Heart right ventricle (tissue), 16 donors: ENCODE measurements around the gene KIAA1614. TPM values are rescaled to one million over a fixed set of nuclear protein-coding genes. Genes with fewer than 3 reads are reported as not detected.
A peak's percentile ranks its signal among the peaks of the same experiment; 100 is the strongest.

ENCODE experiments used
- ATAC-seq, 8 donors: fragments of 200-7000 bp; cut with Tn5 transposase; one replicate each; pipeline ENCODE4 v1.9.1; 2020; ENCODE audit warnings: mild to moderate bottlenecking in 8 of 8, moderate library complexity in 8 of 8, moderate number of reproducible peaks in 1 of 8
- DNase-seq, 2 donors: peaks; one replicate each; pipeline ENCODE4 v3.0.0-alpha.2; 2020
- H3K27ac ChIP-seq, 10 donors: fragments of 200-600 bp; sonication (generic) in 2 of 10; one replicate each; pipeline versions ENCODE4 v1.5.0 to v1.8.0; 2020 to 2022; ENCODE audit warnings: mild to moderate bottlenecking in 3 of 10
- H3K27me3 ChIP-seq, 7 donors: fragments of 200-600 bp; one replicate each; pipeline ENCODE4 v1.8.0; 2021 to 2022; ENCODE audit warnings: mild to moderate bottlenecking in 2 of 7
- H3K36me3 ChIP-seq, 9 donors: fragments of 200-600 bp; sonication (generic) in 1 of 9; one replicate each; pipeline versions ENCODE4 v1.5.0 to v1.8.0; 2020 to 2022; ENCODE audit warnings: mild to moderate bottlenecking in 2 of 9
- H3K4me1 ChIP-seq, 9 donors: fragments of 200-600 bp; sonication (generic) in 1 of 9; one replicate each; pipeline versions ENCODE4 v1.5.0 to v1.8.0; 2020 to 2022; ENCODE audit warnings: mild to moderate bottlenecking in 4 of 9
- H3K4me3 ChIP-seq, 10 donors: fragments of 200-600 bp; sonication (generic) in 2 of 10; one replicate each; pipeline versions ENCODE4 v1.5.0 to v1.8.0; 2020 to 2022; ENCODE audit warnings: mild to moderate bottlenecking in 7 of 10, moderate library complexity in 2 of 10
- H3K9me3 ChIP-seq, 11 donors: fragments of 200-600 bp in 10 of 11; sonication (generic) in 2 of 11; one replicate each; pipeline versions ENCODE4 v1.5.0 to v1.8.0; 2013 to 2022; ENCODE audit warnings: mild to moderate bottlenecking in 2 of 11, control low read depth in 1 of 11, moderate library complexity in 1 of 11
- CTCF ChIP-seq, 9 donors: fragments of 200-600 bp; sonication (generic) in 2 of 9; IDR thresholded peaks; one replicate each; pipeline versions ENCODE4 v1.5.0 to v1.8.0; 2021 to 2022; ENCODE audit warnings: antibody characterized with exemption in 9 of 9, mild to moderate bottlenecking in 5 of 9, moderate library complexity in 1 of 9
- WGBS, 2 donors: extraction: QIAGEN DNeasy Blood & Tissue Kit; methylation state at CpG; one replicate each; pipeline ENCODE4 v1.1.7; 2013; ENCODE audit warnings: inconsistent platforms in 1 of 2; 5-methylcytosine and 5-hydroxymethylcytosine counted together
- intact Hi-C, 10 donors: fragments of 100-400 bp; cut with DNase I; formaldehyde crosslinking; loops; one replicate each; pipeline versions ENCODE4 v1.11.1 to v1.14.2; 2022
- polyA plus RNA-seq, 2 donors: library from polyadenylated mRNA; stranded (reverse); fragments of 200-250 nt; gene quantifications; one replicate each; pipeline ENCODE4 v1.2.3, GENCODE V29; 2013
- total RNA-seq, 10 donors: library from RNA; stranded (reverse); fragmentation: NEBNext Ultra II Directional in 3 of 10; extraction: Animal tissue kit (Norgen Biotek cat#: 25700) in 3 of 10; gene quantifications; one replicate each; pipeline versions ENCODE4 v1.2.1 to v1.2.4, GENCODE V29; 2021 to 2023
- donor health status: Arrhythmogenic right ventricular cardiomyopathy.
- donor health status: ischemic (EF 13 %, LVEDD 7.1; RV severe dilation, severe dysfunction).
- donor health status: healthy with polysubstance abuse.
- donor health status: DM: no; HTN: yes; CAD: no.
- donor health status: DM: no; HTN: no; CAD: no.
- donor health status: ischemic (EF 25% LVEDD 6.9; RV normal size, moderate dysfunction).
- donor health status: ischemic (EF 25% LVEDD 5.7; RV mildly dilated, moderate dysfunction).
- donor health status: healthy.
- donor health status: DM: yes; HTN: yes; CAD: no.
- donor health status: Ischemic cardiomyopathy.
- donor health status: ischemic (EF 35%, LVEDD 5.7; RV mildly dilated, moderate dysfunction).
- donor health status: nonischemic (EF 11% LVEDD 7.7; RV severe dilation, severe dysfunction).
- donor health status: DM: yes; HTN: yes; CAD: no.
- donor health status: PGD.
- donor health status: ischemic (EF 29% LVEDD 5.4; RV normal size, mild dysfunction).
- donor health status: nonischemic (EF 23%, LVEDD 6.1; RV moderate dilation, normal function).

KIAA1614 gene
- total and polyA plus RNA-seq, 12 donors, result 4.7 to 13.6 (median 6.4) TPM

- no peaks in the 10 kb centered on the region for H3K27me3 ChIP-seq
- H3K4me1 ChIP-seq, result peaks cover 2 to 15% (median 8%) of the 10 kb centered on the region in 9 donors
- H3K4me3 ChIP-seq, result no peak overlapping the region
- intact Hi-C loops, result no loop called here
- ATAC-seq (no peak), DNase-seq (no peak)
- H3K27ac ChIP-seq, result no peak overlapping the region
- H3K9me3 ChIP-seq, result no peaks in the 10 kb centered on the region
- peaks cover 0 to 47% (median 3%) of the 10 kb centered on the region in 9 donors for H3K36me3 ChIP-seq
- no peak for TF ChIP-seq CTCF (IDR thresholded peaks at IDR 0.05)
Measured at GRCh38 chr1:180933141-180933540, 20.4 kb downstream of the KIAA1614 start.

GRCh38 chr1:180934563-180934962 is 21.9 kb downstream of the KIAA1614 start:
- 82 to 86% methylated on average over 7 of the region's 7 CpGs for WGBS, 2 donors
- intact Hi-C loops, result no loop called here
- H3K4me1 ChIP-seq, result peaks cover 0 to under 1% (median 0%) of the 10 kb centered on the region in 9 donors
- peaks cover 0 to 56% (median 3%) of the 10 kb centered on the region in 9 donors for H3K36me3 ChIP-seq
- no peak overlapping the region for H3K4me3 ChIP-seq
- ATAC-seq, result no peak
- H3K27ac ChIP-seq, result no peak overlapping the region
- no peak for TF ChIP-seq CTCF (IDR thresholded peaks at IDR 0.05)
- no peaks in the 10 kb centered on the region for H3K27me3 ChIP-seq
- DNase-seq, result no peak
- no peaks in the 10 kb centered on the region for H3K9me3 ChIP-seq

- peak in 2 of 8 donors; percentile 20 to 28 for ATAC-seq
Measured at GRCh38 chr1:180935326-180936109, 22.8 kb downstream of the KIAA1614 start.

More at GRCh38 chr1:180935326-180936109, 22.8 kb downstream of the KIAA1614 start:
- no peaks in the 10 kb centered on the region for H3K4me1 ChIP-seq
- no peaks in the 10 kb centered on the region for H3K9me3 ChIP-seq
- H3K27me3 ChIP-seq, result no peaks in the 10 kb centered on the region
- no peak overlapping the region for H3K27ac ChIP-seq
- no peak for TF ChIP-seq CTCF (IDR thresholded peaks at IDR 0.05)
- WGBS, 2 donors, result 85 to 89% methylated on average over 45 of the region's 45 CpGs
- H3K4me3 ChIP-seq, result no peak overlapping the region
- intact Hi-C loops, result no loop called here
- DNase-seq, result no peak
- H3K36me3 ChIP-seq, result peaks cover 0 to 61% (median 3%) of the 10 kb centered on the region in 9 donors
